Bronchial epithelial cell (primary cell): ENCODE measurements around the gene EHBP1. TPM values are rescaled to one million over a fixed set of nuclear protein-coding genes. Genes with fewer than 3 reads are reported as not detected.

ENCODE experiments used
- DNase-seq: peaks from one replicate; pipeline ENCODE4 v3.0.0-alpha.2; 2010; ENCODE audit warnings: low read depth
- FAIRE-seq: peaks from 2 replicates; lab custom pipeline; 2011; peaks lifted over from hg19 to GRCh38; lab: Jason Lieb, UNC
- H3K27me3 ChIP-seq: 2 replicates; pipeline ENCODE4 v1.5.1; 2011; ENCODE audit warnings: low read length; ENCODE audit not compliant: control insufficient read depth, insufficient read depth
- H3K36me3 ChIP-seq: 2 replicates; pipeline ENCODE4 v1.5.1; 2011; ENCODE audit warnings: low read length; ENCODE audit not compliant: control insufficient read depth, insufficient read depth
- H3K4me3 ChIP-seq: 2 replicates; pipeline ENCODE4 v1.5.1; 2011; ENCODE audit warnings: mild to moderate bottlenecking, low read depth, low read length, control low read depth
- total RNA-seq: library from RNA; depleted of rRNA; stranded (reverse); fragments of >200 nt; gene quantifications from 2 replicates; pipeline ENCODE4 v1.2.1, GENCODE V29; 2014
- TF ChIP-seq, protein P1 (sequence below): IDR thresholded peaks from 2 replicates; pipeline ENCODE4 v1.5.1; 2011; ENCODE audit warnings: mild to moderate bottlenecking, moderate library complexity, low read length, control low read depth, inconsistent platforms; ENCODE audit not compliant: insufficient read depth, severe bottlenecking

The EHBP1 gene
- total RNA-seq, 1 donor from 2014 or later = 132 TPM

DNA sequence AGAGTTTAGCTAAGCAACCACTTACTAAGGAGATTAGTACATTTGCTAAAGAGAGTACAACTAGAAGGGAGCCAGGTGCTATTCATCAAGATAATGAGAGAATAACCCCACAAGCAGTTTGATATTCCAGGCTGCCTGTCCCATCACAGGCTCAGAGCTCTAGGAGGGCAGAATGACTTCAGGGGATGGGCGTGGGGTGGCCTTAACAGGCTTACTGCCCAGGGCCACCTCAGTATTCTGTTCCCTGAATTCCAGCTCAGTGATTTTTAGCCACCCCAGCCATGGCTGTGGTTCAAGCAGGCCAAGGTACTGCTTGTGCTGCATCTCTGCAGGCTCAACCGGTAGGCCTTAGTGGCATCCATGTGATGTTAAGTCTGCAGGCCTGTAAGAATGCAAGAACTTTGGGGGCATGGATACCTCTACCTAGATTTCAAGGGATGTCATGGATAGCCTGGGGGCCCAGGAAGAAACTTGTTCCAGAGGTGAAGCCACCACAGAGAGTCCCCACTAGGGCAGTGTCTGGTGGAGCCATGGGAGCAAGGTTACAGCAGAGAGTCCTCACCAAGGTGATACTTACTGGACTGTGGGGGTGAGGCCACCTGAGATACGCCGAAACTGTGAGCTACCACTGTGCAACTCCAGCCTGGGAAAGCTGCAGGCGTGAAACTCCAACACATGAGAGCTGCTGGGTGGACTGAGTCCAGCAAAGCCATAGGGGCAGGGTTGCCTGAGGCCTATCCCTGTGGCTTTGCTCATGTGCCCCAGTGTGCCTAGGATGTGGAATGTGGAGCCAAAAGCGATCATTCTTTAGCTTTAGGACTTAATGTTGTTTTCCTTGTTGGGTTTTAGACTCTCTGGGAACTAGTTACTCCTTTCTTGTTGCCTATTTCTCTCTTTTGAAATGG, 107.7 kb downstream of the EHBP1 start:
- Histone ChIP-seq H3K27me3 (no peaks in the 10 kb centered on the region), H3K36me3 (no peaks in the 10 kb centered on the region), H3K4me3 (no peak overlapping the region)
- DNase-seq = no peak
- FAIRE-seq = no peak
- TF ChIP-seq, protein P1, sequence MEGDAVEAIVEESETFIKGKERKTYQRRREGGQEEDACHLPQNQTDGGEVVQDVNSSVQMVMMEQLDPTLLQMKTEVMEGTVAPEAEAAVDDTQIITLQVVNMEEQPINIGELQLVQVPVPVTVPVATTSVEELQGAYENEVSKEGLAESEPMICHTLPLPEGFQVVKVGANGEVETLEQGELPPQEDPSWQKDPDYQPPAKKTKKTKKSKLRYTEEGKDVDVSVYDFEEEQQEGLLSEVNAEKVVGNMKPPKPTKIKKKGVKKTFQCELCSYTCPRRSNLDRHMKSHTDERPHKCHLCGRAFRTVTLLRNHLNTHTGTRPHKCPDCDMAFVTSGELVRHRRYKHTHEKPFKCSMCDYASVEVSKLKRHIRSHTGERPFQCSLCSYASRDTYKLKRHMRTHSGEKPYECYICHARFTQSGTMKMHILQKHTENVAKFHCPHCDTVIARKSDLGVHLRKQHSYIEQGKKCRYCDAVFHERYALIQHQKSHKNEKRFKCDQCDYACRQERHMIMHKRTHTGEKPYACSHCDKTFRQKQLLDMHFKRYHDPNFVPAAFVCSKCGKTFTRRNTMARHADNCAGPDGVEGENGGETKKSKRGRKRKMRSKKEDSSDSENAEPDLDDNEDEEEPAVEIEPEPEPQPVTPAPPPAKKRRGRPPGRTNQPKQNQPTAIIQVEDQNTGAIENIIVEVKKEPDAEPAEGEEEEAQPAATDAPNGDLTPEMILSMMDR = no peak

DNA sequence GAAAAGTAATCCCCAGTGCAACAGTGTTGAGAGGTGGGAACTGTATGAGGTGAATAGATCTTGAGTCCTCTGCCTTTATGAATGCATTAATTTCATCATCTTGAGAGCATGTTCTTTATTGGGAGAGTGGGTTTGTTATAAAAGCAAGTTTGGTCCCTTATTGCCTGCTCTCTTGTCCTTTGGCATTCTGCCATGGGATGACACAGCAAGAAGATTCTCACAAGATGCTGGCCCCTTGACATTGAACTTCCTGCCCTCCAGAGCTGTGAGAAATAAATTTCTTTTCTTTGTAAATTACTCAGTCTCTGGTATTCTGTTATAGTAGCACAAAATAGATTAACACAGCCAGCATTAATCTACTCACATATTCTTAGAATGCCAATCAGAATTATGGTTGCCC, 108.6 kb downstream of the EHBP1 start:
- Histone ChIP-seq H3K27me3 (no peaks in the 10 kb centered on the region), H3K36me3 (no peaks in the 10 kb centered on the region), H3K4me3 (no peak overlapping the region)
- DNase-seq (no peak), FAIRE-seq (no peak)
- TF ChIP-seq, protein P1 = no peak

DNA sequence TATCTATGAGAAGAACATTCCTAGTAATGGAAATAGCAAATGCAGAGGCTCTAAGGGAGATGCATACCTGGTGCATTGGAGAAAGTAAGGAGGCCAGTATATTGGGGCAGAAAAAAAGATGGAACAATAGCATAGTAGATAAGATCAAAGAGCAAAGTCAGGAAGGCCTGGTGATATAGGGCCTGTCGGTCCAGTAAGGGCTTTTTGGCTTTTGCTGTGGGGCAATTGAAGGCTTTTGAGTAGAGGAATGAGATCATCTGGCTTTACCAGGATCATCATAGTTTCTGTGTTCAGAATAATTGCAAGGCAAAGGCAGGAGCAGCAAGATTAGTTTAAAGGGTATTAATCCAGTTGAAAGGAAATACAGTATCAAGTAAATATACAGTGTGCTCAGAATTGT, 111.8 kb downstream of the EHBP1 start:
- TF ChIP-seq, protein P1 = no peak
- DNase-seq (no peak), FAIRE-seq (no peak)
- H3K4me3 ChIP-seq = no peak overlapping the region
- H3K36me3 ChIP-seq = no peaks in the 10 kb centered on the region
- no peaks in the 10 kb centered on the region for H3K27me3 ChIP-seq

DNA sequence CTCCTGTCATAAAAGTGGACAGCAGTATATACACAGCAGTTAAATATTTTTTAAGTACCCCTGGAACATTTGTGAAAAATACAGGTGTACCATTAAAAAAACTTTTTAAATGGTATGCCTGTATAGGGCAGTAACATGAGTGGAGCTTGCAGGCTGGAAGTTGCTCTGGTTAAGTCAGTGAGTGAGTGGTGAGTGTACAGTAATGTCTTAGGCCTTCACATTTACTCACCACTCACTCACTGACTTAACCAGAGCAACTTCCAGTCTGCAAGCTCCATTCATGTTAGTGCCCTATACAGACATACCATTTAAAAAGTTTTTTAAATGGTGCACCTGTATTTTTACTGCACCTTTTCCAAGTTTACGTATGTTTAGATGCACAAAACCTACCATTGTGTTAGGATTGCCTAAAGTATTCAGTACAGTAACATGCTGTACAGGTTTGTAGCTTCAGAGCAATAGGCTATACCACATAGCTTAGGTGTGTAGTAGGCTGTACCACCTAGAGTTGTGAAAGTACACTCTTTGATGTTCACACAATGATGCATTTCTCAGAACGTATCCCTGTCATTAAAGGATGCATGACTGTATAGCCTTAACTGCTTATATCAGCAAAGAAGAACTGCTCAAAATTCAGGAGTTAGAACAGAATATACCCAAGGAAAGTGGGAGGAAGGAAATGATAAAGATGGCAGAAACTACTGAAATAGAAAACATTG, 112.6 kb downstream of the EHBP1 start:
- H3K36me3 ChIP-seq = no peaks in the 10 kb centered on the region
- H3K27me3 ChIP-seq = no peaks in the 10 kb centered on the region
- DNase-seq (peak; percentile 69), FAIRE-seq (no peak)
- TF ChIP-seq, protein P1 = no peak
- H3K4me3 ChIP-seq = no peak overlapping the region

DNA sequence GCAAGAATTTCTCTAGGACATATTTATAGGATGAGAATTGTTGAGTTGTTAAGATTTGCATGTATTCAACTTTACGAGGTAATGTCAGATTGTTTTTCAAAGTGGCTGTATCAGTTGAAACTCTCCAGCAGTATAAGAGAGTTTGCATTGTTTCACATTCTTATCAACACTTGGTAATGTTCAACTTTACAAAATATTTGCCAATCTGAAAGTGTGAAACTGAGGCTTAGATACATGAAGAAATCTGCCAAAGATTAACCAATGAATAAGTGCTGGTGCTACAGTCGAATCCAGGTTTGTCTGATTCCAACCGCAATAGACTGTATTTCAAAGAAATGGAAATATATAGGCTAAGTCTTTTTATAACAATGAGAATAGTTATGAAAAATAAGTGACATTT, 117.0 kb downstream of the EHBP1 start:
- TF ChIP-seq, protein P1 = no peak
- no peak for DNase-seq
- FAIRE-seq = no peak
- Histone ChIP-seq H3K27me3 (no peaks in the 10 kb centered on the region), H3K4me3 (no peak overlapping the region), H3K36me3 (peaks cover 4% of the 10 kb centered on the region)
